K562 (cell line): ENCODE results near the gene SLC4A2. TPM values are rescaled to one million over a fixed set of nuclear protein-coding genes. Genes with fewer than 3 reads are reported as not detected.

Experiments used
- ATF7 ChIP-seq: fragments of 450-650 bp; IDR thresholded peaks from 2 replicates; pipeline ENCODE4 v1.7.1; 2014; ENCODE audit warnings: mild to moderate bottlenecking, moderate library complexity
- CAMTA2 ChIP-seq: fragments of 250-450 bp; sonication (Bioruptor Pico); conservative IDR thresholded peaks from 2 replicates; pipeline ENCODE4 v1.5.1; 2022
- E4F1 ChIP-seq: fragments of 250-450 bp; sonication (Bioruptor Pico); IDR thresholded peaks from 2 replicates; pipeline ENCODE4 v1.5.0; 2021; ENCODE audit warnings: mild to moderate bottlenecking, borderline replicate concordance
- EGR1 ChIP-seq: fragments of 450-650 bp; conservative IDR thresholded peaks from 2 replicates; pipeline ENCODE4 v1.6.1; 2017; ENCODE audit warnings: mild to moderate bottlenecking
- ETV5 ChIP-seq: sonication (generic); formaldehyde crosslinking; IDR thresholded peaks from 2 replicates; pipeline ENCODE4 v1.4.0; 2020; ENCODE audit warnings: low read depth, mild to moderate bottlenecking, missing genetic modification reagents
- FOXA1 ChIP-seq: fragments of 450-650 bp; IDR thresholded peaks from 2 replicates; pipeline ENCODE4 v1.6.1; 2016; ENCODE audit warnings: mild to moderate bottlenecking, borderline replicate concordance
- HDAC6 ChIP-seq: IDR thresholded peaks from 2 replicates; pipeline ENCODE4 v1.6.1; 2012; ENCODE audit warnings: low read depth, mild to moderate bottlenecking, control low read depth, inconsistent platforms, low read length, moderate library complexity
- HNRNPLL ChIP-seq: fragments of 200-400 bp; formaldehyde crosslinking; IDR thresholded peaks from 2 replicates; pipeline ENCODE4 v1.6.1; 2017; ENCODE audit warnings: low read length, low read depth, mild to moderate bottlenecking; ENCODE audit not compliant: poor library complexity, severe bottlenecking
- HSF4 ChIP-seq: fragments of 250-450 bp; sonication (Bioruptor Pico); IDR thresholded peaks from 2 replicates; pipeline ENCODE4 v2.1.2; 2022; ENCODE audit warnings: mild to moderate bottlenecking, moderate library complexity, borderline replicate concordance
- KHSRP ChIP-seq: fragments of 450-650 bp; IDR thresholded peaks from 2 replicates; pipeline ENCODE4 v1.6.1; 2017
- KLF1 ChIP-seq: fragments of 450-650 bp; IDR thresholded peaks from 2 replicates; pipeline ENCODE4 v1.6.1; 2016; ENCODE audit warnings: missing genetic modification characterization, missing compliant biosample characterization
- MCM3 ChIP-seq: fragments of 450-650 bp; IDR thresholded peaks from 2 replicates; pipeline ENCODE4 v1.6.1; 2016
- MEF2A ChIP-seq: IDR thresholded peaks from 2 replicates; pipeline ENCODE4 v1.6.1; 2011; ENCODE audit warnings: low read depth, mild to moderate bottlenecking, low read length, moderate library complexity; ENCODE audit not compliant: control insufficient read depth
- MLX ChIP-seq, 2 experiments: fragments of 450-650 bp in 1 of 2; sonication (generic) in 1 of 2; formaldehyde crosslinking; conservative IDR thresholded peaks; 2 replicates each; pipeline versions ENCODE4 v1.4.0 to v1.8.1; 2020 to 2022; ENCODE audit warnings: mild to moderate bottlenecking in 1 of 2, missing genetic modification reagents in 1 of 2
- MYBL2 ChIP-seq, 2 experiments: fragments of 450-650 bp in 1 of 2; sonication (generic) in 1 of 2; formaldehyde crosslinking in 1 of 2; IDR thresholded peaks; 2 replicates each; pipeline versions ENCODE4 v1.6.1 to v1.8.1; 2017 to 2022; ENCODE audit warnings: borderline replicate concordance in 1 of 2, inconsistent platforms in 1 of 2, low read depth in 1 of 2, mild to moderate bottlenecking in 1 of 2, missing genetic modification reagents in 1 of 2, moderate library complexity in 1 of 2
- NFATC3 ChIP-seq: fragments of 450-650 bp; IDR thresholded peaks from 2 replicates; pipeline ENCODE4 v1.6.1; 2017; ENCODE audit warnings: mild to moderate bottlenecking
- PRPF4 ChIP-seq: fragments of 200-400 bp; formaldehyde crosslinking; IDR thresholded peaks from one replicate; pipeline ENCODE4 v1.6.1; 2017; ENCODE audit warnings: low read length, low read depth, mild to moderate bottlenecking; ENCODE audit not compliant: insufficient read depth, poor library complexity, severe bottlenecking
- RFX7 ChIP-seq: fragments of 250-450 bp; sonication (Bioruptor Pico); IDR thresholded peaks from 2 replicates; pipeline ENCODE4 v1.5.1; 2021; ENCODE audit warnings: mild to moderate bottlenecking
- SNAPC5 ChIP-seq: fragments of 250-450 bp; sonication (Bioruptor Pico); IDR thresholded peaks from 2 replicates; pipeline ENCODE4 v1.8.0; 2021; ENCODE audit warnings: moderate library complexity, mild to moderate bottlenecking, inconsistent platforms
- STAT5A ChIP-seq: IDR thresholded peaks from 2 replicates; pipeline ENCODE4 v1.6.1; 2012; ENCODE audit warnings: low read length, inconsistent platforms, borderline replicate concordance
- TAF9B ChIP-seq: fragments of 450-650 bp; IDR thresholded peaks from 2 replicates; pipeline ENCODE4 v1.6.1; 2018; ENCODE audit warnings: mild to moderate bottlenecking; ENCODE audit not compliant: partially characterized antibody
- TRIM24 ChIP-seq, 2 experiments: fragments of 450-650 bp; IDR thresholded peaks; 2 replicates each; pipeline ENCODE4 v1.6.1; 2016
- ZNF121 ChIP-seq: sonication (generic); formaldehyde crosslinking; conservative IDR thresholded peaks from 2 replicates; pipeline ENCODE4 v1.8.0; 2022; ENCODE audit warnings: missing genetic modification reagents
- ZNF436 ChIP-seq: fragments of 250-450, 450-650 bp; sonication (Bioruptor Pico); formaldehyde crosslinking; IDR thresholded peaks from 2 replicates; pipeline ENCODE4 v1.7.0; 2020; ENCODE audit warnings: mild to moderate bottlenecking
- ZNF644 ChIP-seq: fragments of 200-800 bp; sonication (Bioruptor generic); IDR thresholded peaks from 2 replicates; pipeline ENCODE4 v1.6.1; 2016; ENCODE audit warnings: low read depth, missing genetic modification characterization, missing compliant biosample characterization
- ZNF695 ChIP-seq: fragments of 450-650 bp; formaldehyde crosslinking; IDR thresholded peaks from 2 replicates; pipeline ENCODE4 v1.4.0; 2020; ENCODE audit warnings: mild to moderate bottlenecking, moderate library complexity
- ZNF696 ChIP-seq: fragments of 250-450 bp; sonication (Bioruptor Pico); conservative IDR thresholded peaks from 2 replicates; pipeline ENCODE4 v1.4.0; 2020; ENCODE audit warnings: mild to moderate bottlenecking, moderate library complexity
- ZNF75A ChIP-seq: fragments of 450-650 bp; formaldehyde crosslinking; IDR thresholded peaks from 2 replicates; pipeline ENCODE4 v1.4.0; 2020; ENCODE audit warnings: mild to moderate bottlenecking
- polyA plus RNA-seq, 8 experiments: library from polyadenylated mRNA; depleted of rRNA in 4 of 8; stranded (reverse) in 5 of 8; unstranded in 3 of 8; fragments of >200 nt; fragmentation: Nextera tagmentation in 2 of 8; fragmentation: Illumina TruSeq in 1 of 8; extraction: Ambion mirVana in 2 of 8; extraction: Trizol in 1 of 8; gene quantifications; 2 replicates each; pipeline versions ENCODE4 v1.2.1 to v1.2.3, GENCODE V29; 2011 to 2014; ENCODE audit warnings: inconsistent platforms in 1 of 8, missing spikeins in 1 of 8
- total RNA-seq, 7 experiments: library from RNA; depleted of rRNA in 6 of 7; stranded (reverse); fragments of >200 nt in 6 of 7; fragmentation: Illumina TruSeq in 2 of 7; extraction: Trizol in 2 of 7; gene quantifications; 2 replicates each; pipeline versions ENCODE4 v1.2.1 to v1.2.3, GENCODE V29; 2011 to 2021; ENCODE audit warnings: low replicate concordance in 1 of 7

The SLC4A2 gene
- total and polyA plus RNA-seq, 9 of the 15 experiments (the other 6 are each of a cell fraction or from before 2014, with no cell fraction given), result 11.4 to 375 (median 130) TPM

- TF ChIP-seq HNRNPLL, result peak; percentile 57
- no peak for TF ChIP-seq ZNF695
- TF ChIP-seq FOXA1, result no peak
- TF ChIP-seq MCM3, result no peak
- TF ChIP-seq MYBL2 (IDR thresholded peaks at IDR 0.05; ENCODE audit: low read depth), result no peak
- no peak for TF ChIP-seq MYBL2 (CRISPR knock-in tag; IDR thresholded peaks at IDR 0.05; ENCODE audit: borderline replicate concordance)
- TF ChIP-seq CAMTA2 (CRISPR knock-in tag), result no peak; the same call in 1 of the 2 replicates
- TF ChIP-seq KHSRP, result no peak
- peak; percentile 37 for TF ChIP-seq EGR1
- TF ChIP-seq E4F1 (CRISPR knock-in tag), result no peak
- TF ChIP-seq SNAPC5 (CRISPR knock-in tag), result no peak
- no peak for TF ChIP-seq TAF9B
- no peak for TF ChIP-seq STAT5A
- TF ChIP-seq RFX7, result no peak
- no peak; a peak in 1 of 4 replicates for TF ChIP-seq MLX (CRISPR knock-in tag; conservative IDR thresholded peaks at IDR 0.05)
- no peak for TF ChIP-seq NFATC3
- TF ChIP-seq MEF2A, result no peak
- no peak for TF ChIP-seq PRPF4
- no peak for TF ChIP-seq HDAC6
- no peak for TF ChIP-seq ZNF121 (CRISPR knock-in tag)
- 0 out of 2 replicates have a peak, but pooled peaks have one; percentile 22 for TF ChIP-seq ATF7
- TF ChIP-seq TRIM24 (IDR thresholded peaks at IDR 0.05), result peak in 1 of 2 experiments; percentile 23; a peak in 1 of 4 replicates
- TF ChIP-seq ZNF436 (CRISPR knock-in tag), result no peak
- peak; percentile 63; the same call in 1 of the 2 replicates for TF ChIP-seq HSF4
- no peak for TF ChIP-seq ZNF696 (CRISPR knock-in tag)
- no peak for TF ChIP-seq ZNF75A
- TF ChIP-seq ZNF644 (tag), result peak; percentile 61
- TF ChIP-seq KLF1 (tag), result no peak
- TF ChIP-seq ETV5 (CRISPR knock-in tag), result peak; percentile 63
Observed at GRCh38 chr7:151010307-151011096, 48.9 kb upstream of the SLC4A2 start (continued).
